GM23248 (cell line): Measurements from ENCODE around the gene MNT. TPM values are rescaled to one million over a fixed set of nuclear protein-coding genes. Genes with fewer than 3 reads are reported as not detected.

ENCODE experiments used
- DNase-seq: peaks from one replicate; pipeline ENCODE4 v3.0.0-alpha.2; 2015
- H2AFZ ChIP-seq: fragments of 200-600 bp; sonication (generic); 2 replicates; pipeline ENCODE4 v1.6.1; 2016; ENCODE audit warnings: antibody characterized with exemption
- H3F3A ChIP-seq: fragments of 200-600 bp; sonication (generic); 2 replicates; pipeline ENCODE4 v1.6.1; 2016; ENCODE audit warnings: mild to moderate bottlenecking, antibody characterized with exemption, mixed run types; ENCODE audit not compliant: insufficient read depth
- H3K27ac ChIP-seq: fragments of 200-600 bp; sonication (generic); 2 replicates; pipeline ENCODE4 v1.5.1; 2016; ENCODE audit warnings: mild to moderate bottlenecking
- H3K27me3 ChIP-seq: fragments of 200-600 bp; sonication (generic); replicated peaks from 2 replicates; pipeline ENCODE4 v1.6.1; 2016; ENCODE audit warnings: mild to moderate bottlenecking; ENCODE audit not compliant: insufficient read depth
- H3K36me3 ChIP-seq: fragments of 200-600 bp; sonication (generic); 2 replicates; pipeline ENCODE4 v1.6.1; 2016; ENCODE audit warnings: low read depth, mild to moderate bottlenecking
- H3K4me1 ChIP-seq: fragments of 200-600 bp; sonication (generic); 2 replicates; pipeline ENCODE4 v1.6.1; 2016; ENCODE audit warnings: mild to moderate bottlenecking; ENCODE audit not compliant: insufficient read depth
- H3K4me2 ChIP-seq: fragments of 200-600 bp; sonication (generic); one replicate; pipeline ENCODE4 v1.6.1; 2016; ENCODE audit warnings: mild to moderate bottlenecking; ENCODE audit not compliant: unreplicated experiment
- H3K4me3 ChIP-seq: fragments of 200-600 bp; sonication (generic); 2 replicates; pipeline ENCODE4 v1.5.1; 2016; ENCODE audit warnings: mild to moderate bottlenecking
- H3K79me2 ChIP-seq: fragments of 200-600 bp; sonication (generic); 2 replicates; pipeline ENCODE4 v1.6.1; 2016; ENCODE audit warnings: mild to moderate bottlenecking; ENCODE audit not compliant: insufficient read depth
- H3K9ac ChIP-seq: fragments of 200-600 bp; sonication (generic); 2 replicates; pipeline ENCODE4 v1.6.1; 2016; ENCODE audit warnings: mild to moderate bottlenecking
- H3K9me2 ChIP-seq: fragments of 200-600 bp; sonication (generic); 2 replicates; pipeline ENCODE4 v1.6.1; 2016; ENCODE audit warnings: mixed run types, mild to moderate bottlenecking, moderate library complexity; ENCODE audit not compliant: insufficient read depth
- H3K9me3 ChIP-seq: fragments of 200-600 bp; sonication (generic); one replicate; pipeline ENCODE4 v1.6.1; 2017; ENCODE audit warnings: low read depth
- H4K20me1 ChIP-seq: fragments of 200-600 bp; sonication (generic); 2 replicates; pipeline ENCODE4 v1.6.0; 2016; ENCODE audit not compliant: insufficient read depth
- EZH2 ChIP-seq: fragments of 200-600 bp; sonication (generic); IDR thresholded peaks from 2 replicates; pipeline ENCODE4 v1.6.1; 2018; ENCODE audit warnings: antibody characterized with exemption, mild to moderate bottlenecking; ENCODE audit not compliant: insufficient read depth, poor library complexity, severe bottlenecking
- EZH2phosphoT487 ChIP-seq: fragments of 200-600 bp; sonication (generic); IDR thresholded peaks from 2 replicates; pipeline ENCODE4 v1.6.1; 2018; ENCODE audit warnings: antibody characterized with exemption, moderate library complexity, mild to moderate bottlenecking, low read depth; ENCODE audit not compliant: insufficient read depth
- WGBS, 2 experiments: methylation state at CpG; one replicate each; pipeline ENCODE4 v1.1.6; 2015 to 2017; ENCODE audit warnings: low lambda C conversion rate in 2 of 2, low coverage in 1 of 2; ENCODE audit errors: missing lambda C conversion rate in 2 of 2; 5-methylcytosine and 5-hydroxymethylcytosine counted together
- in situ Hi-C: fragments of 300-500 bp; cut with MboI; formaldehyde crosslinking; loops from 2 replicates; pipeline ENCODE4 v1.15.0; 2020
- polyA plus RNA-seq: library from polyadenylated mRNA; unstranded; fragments of >200 nt; fragmentation: Nextera tagmentation; extraction: Ambion mirVana; gene quantifications from 2 replicates; pipeline ENCODE4 v1.2.1, GENCODE V29; 2016
- total RNA-seq: library from RNA; depleted of rRNA; stranded (reverse); fragments of >200 nt; shearing (Covaris generic); gene quantifications from 2 replicates; pipeline ENCODE4 v1.2.3, GENCODE V29; 2014

The MNT gene
- total and polyA plus RNA-seq, 2 experiments from 2014 or later: 6.2 TPM

- H3K4me1 ChIP-seq: peaks cover 7% of the 10 kb centered on the region; the same call in 1 of the 2 replicates
These were observed 56.3 kb downstream of the MNT start for GRCh38 chr17:2344528-2344927.

GRCh38 chr17:2343421-2343820 is 57.4 kb downstream of the MNT start:
- H3K9me3 ChIP-seq: no peaks in the 10 kb centered on the region
- DNase-seq: peak; percentile 8
- H3K4me1 ChIP-seq: peaks cover 7% of the 10 kb centered on the region; the same call in 1 of the 2 replicates
- H3K9ac ChIP-seq: no peak overlapping the region
- TF ChIP-seq EZH2phosphoT487 (no peak), EZH2 (no peak)
- in situ Hi-C loops: no loop called here
- H2AFZ ChIP-seq: no peak overlapping the region
- H3F3A ChIP-seq: no peaks in the 10 kb centered on the region
- no peaks in the 10 kb centered on the region for H3K27me3 ChIP-seq
- H3K36me3 ChIP-seq: no peaks in the 10 kb centered on the region
- no peak overlapping the region for H3K27ac ChIP-seq
- 0 out of 2 replicates have a peak, but pooled peaks cover 5% of the 10 kb centered on the region for H3K79me2 ChIP-seq
- no peaks in the 10 kb centered on the region for H4K20me1 ChIP-seq
- 75 to 80% methylated on average over 5 of the region's 5 CpGs for WGBS, 2 experiments
- no peaks in the 10 kb centered on the region for H3K9me2 ChIP-seq
- no peak overlapping the region for H3K4me2 ChIP-seq
- no peak overlapping the region for H3K4me3 ChIP-seq

More at GRCh38 chr17:2344528-2344927, 56.3 kb downstream of the MNT start:
- in situ Hi-C loops: no loop called here
- Histone ChIP-seq H4K20me1 (no peaks in the 10 kb centered on the region), H3K27ac (no peak overlapping the region), H3K4me3 (no peak overlapping the region), H3K9me3 (no peaks in the 10 kb centered on the region), H3K36me3 (no peaks in the 10 kb centered on the region), H3K9ac (no peak overlapping the region), H3K27me3 (no peaks in the 10 kb centered on the region), H3F3A (no peaks in the 10 kb centered on the region), H3K9me2 (no peaks in the 10 kb centered on the region), H3K79me2 (no peaks in the 10 kb centered on the region), H3K4me2 (no peak overlapping the region), H2AFZ (no peak overlapping the region)
- TF ChIP-seq EZH2 (no peak), EZH2phosphoT487 (no peak)
- DNase-seq: no peak
- WGBS, 2 experiments: 88 to 93% methylated on average over 10 of the region's 10 CpGs

GRCh38 chr17:2338315-2338657 is 62.6 kb downstream of the MNT start:
- Histone ChIP-seq H3K4me2 (peak overlapping the region; percentile 68), H3K9ac (peak overlapping the region; percentile 94), H3K36me3 (peaks cover 21% of the 10 kb centered on the region), H3F3A (0 out of 2 replicates have a peak, but pooled peaks cover 4% of the 10 kb centered on the region), H3K4me1 (peaks cover 7% of the 10 kb centered on the region), H3K27me3 (no peaks in the 10 kb centered on the region), H3K4me3 (peak overlapping the region; percentile 98), H3K79me2 (peaks cover 34% of the 10 kb centered on the region), H3K9me3 (no peaks in the 10 kb centered on the region), H2AFZ (peak overlapping the region; percentile 90), H3K27ac (no peak overlapping the region), H4K20me1 (no peaks in the 10 kb centered on the region), H3K9me2 (no peaks in the 10 kb centered on the region)
- peak; percentile 34 for DNase-seq
- TF ChIP-seq EZH2: no peak
- TF ChIP-seq EZH2phosphoT487: no peak
- WGBS, 2 experiments: 5 to 6% methylated on average over 5 of the region's 5 CpGs
- in situ Hi-C loops: no loop called here

- in situ Hi-C loops: no loop called here
- H3K9me3 ChIP-seq: no peaks in the 10 kb centered on the region
- H3K27ac ChIP-seq: peak overlapping the region; percentile 35; the same call in 1 of the 2 replicates
- H3K4me3 ChIP-seq: peak overlapping the region; percentile 98
- H3F3A ChIP-seq: 0 out of 2 replicates have a peak, but pooled peaks cover 4% of the 10 kb centered on the region
- TF ChIP-seq EZH2phosphoT487 (no peak), EZH2 (no peak)
- H4K20me1 ChIP-seq: no peaks in the 10 kb centered on the region
- H3K9ac ChIP-seq: peak overlapping the region; percentile 94
- peak; percentile 84 for DNase-seq
- H2AFZ ChIP-seq: peak overlapping the region; percentile 90
- no peaks in the 10 kb centered on the region for H3K27me3 ChIP-seq
- peaks cover 7% of the 10 kb centered on the region for H3K4me1 ChIP-seq
- peak overlapping the region; percentile 68 for H3K4me2 ChIP-seq
- H3K9me2 ChIP-seq: no peaks in the 10 kb centered on the region
- WGBS, 2 experiments: 1 to 3% methylated on average over 28 to 80 of the region's 92 CpGs
- H3K79me2 ChIP-seq: peaks cover 40% of the 10 kb centered on the region
- H3K36me3 ChIP-seq: peaks cover 26% of the 10 kb centered on the region
These were observed 63.1 kb downstream of the MNT start for GRCh38 chr17:2337544-2338314.
